HepG2 (cell line): ENCODE data around the gene PRR22. TPM values are rescaled to one million over a fixed set of nuclear protein-coding genes. Genes with fewer than 3 reads are reported as not detected.

ENCODE experiments used
- ATAC-seq: fragments of 200-7000 bp; cut with Tn5 transposase; 3 replicates; pipeline ENCODE4 v1.9.1; 2020; ENCODE audit warnings: mild to moderate bottlenecking, moderate library complexity
- BruUV-seq: library from RNA; stranded (reverse); fragments of 400-500 nt; replicated peaks from 2 replicates; lab custom pipeline; 2021; lab: Mats Ljungman, UMichigan
- CTCF ChIA-PET: fragments of 300-600 bp; formaldehyde crosslinking; extraction: SDS; loops from one replicate; lab custom pipeline; 2021; ENCODE audit warnings: low total read pairs, inconsistent platforms, low intra/inter-chr PET ratio; lab: Yijun Ruan, JAX
- POLR2A ChIA-PET: fragments of 350-600 bp; sonication (Branson Sonifier 250); formaldehyde crosslinking; loops from one replicate; lab custom pipeline; 2020; ENCODE audit warnings: antibody characterized with exemption, inconsistent platforms; lab: Yijun Ruan, JAX
- DNase-seq: peaks from one replicate; pipeline ENCODE4 v3.0.0-alpha.2; 2015; ENCODE audit warnings: low spot score
- FAIRE-seq: peaks from 3 replicates; lab custom pipeline; 2011; peaks lifted over from hg19 to GRCh38; lab: Jason Lieb, UNC
- H2AFZ ChIP-seq: one replicate; pipeline ENCODE4 v1.6.1; 2011; ENCODE audit warnings: low read length, inconsistent platforms
- H3K27ac ChIP-seq: fragments of 300-600 bp; 3 replicates; pipeline ENCODE4 v1.8.0; 2011; ENCODE audit warnings: mixed run types, mild to moderate bottlenecking, mixed read lengths, low read length, inconsistent platforms; ENCODE audit not compliant: insufficient read depth; ENCODE audit errors: extremely low read length
- H3K27me3 ChIP-seq, 2 experiments: fragments of 200-600 bp in 1 of 2; 2 replicates in 1 of 2; 3 replicates in 1 of 2; pipeline versions ENCODE4 v1.6.0 to v1.8.0; 2011; ENCODE audit warnings: low read length in 2 of 2, mild to moderate bottlenecking in 2 of 2, moderate library complexity in 2 of 2, inconsistent platforms in 1 of 2; ENCODE audit not compliant: insufficient read depth in 2 of 2, control insufficient read depth in 1 of 2
- H3K36me3 ChIP-seq, 2 experiments: fragments of 200-600 bp in 1 of 2; replicated peaks in 1 of 2; 2 replicates in 1 of 2; 3 replicates in 1 of 2; pipeline versions ENCODE4 v1.5.1 to v1.8.0; 2011; ENCODE audit warnings: low read length in 2 of 2, inconsistent platforms in 1 of 2; ENCODE audit not compliant: insufficient read depth in 2 of 2, control insufficient read depth in 1 of 2
- H3K4me1 ChIP-seq: 2 replicates; pipeline ENCODE4 v1.5.1; 2012; ENCODE audit warnings: low read length, inconsistent platforms; ENCODE audit not compliant: insufficient read depth
- H3K4me2 ChIP-seq: 2 replicates; pipeline ENCODE4 v1.6.0; 2011; ENCODE audit warnings: low read depth, low read length, inconsistent platforms
- H3K4me3 ChIP-seq, 3 experiments: fragments of 200-600 bp in 1 of 3; sonication (generic), shearing (Covaris generic) in 1 of 3; replicated peaks in 1 of 3; 2 replicates each; pipeline ENCODE4 v1.5.1; 2011 to 2016; ENCODE audit warnings: low read length in 3 of 3, inconsistent platforms in 2 of 3, low read depth in 2 of 3, mild to moderate bottlenecking in 2 of 3, control low read depth in 1 of 3, mixed read lengths in 1 of 3; ENCODE audit not compliant: insufficient read depth in 1 of 3
- H3K79me2 ChIP-seq: one replicate; pipeline ENCODE4 v1.6.1; 2011; ENCODE audit warnings: low read length, inconsistent platforms; ENCODE audit not compliant: insufficient read depth
- H3K9ac ChIP-seq: 2 replicates; pipeline ENCODE4 v1.6.0; 2011; ENCODE audit warnings: mild to moderate bottlenecking, low read depth, low read length, inconsistent platforms; ENCODE audit not compliant: insufficient read depth
- H3K9me3 ChIP-seq: 2 replicates; pipeline ENCODE4 v1.5.1; 2012; ENCODE audit warnings: mild to moderate bottlenecking, low read length
- H4K20me1 ChIP-seq: 2 replicates; pipeline ENCODE4 v1.6.0; 2011; ENCODE audit warnings: inconsistent platforms, mild to moderate bottlenecking, low read length, moderate library complexity; ENCODE audit not compliant: insufficient read depth
- AGO1 ChIP-seq: fragments of 200-400 bp; formaldehyde crosslinking; IDR thresholded peaks from 2 replicates; pipeline ENCODE4 v1.6.1; 2017; ENCODE audit warnings: mild to moderate bottlenecking, low read depth, low read length, moderate library complexity; ENCODE audit not compliant: poor library complexity, severe bottlenecking
- AGO2 ChIP-seq: fragments of 200-400 bp; formaldehyde crosslinking; optimal IDR thresholded peaks from 2 replicates; pipeline ENCODE3; 2017; ENCODE audit warnings: mild to moderate bottlenecking, low read depth, low read length, moderate library complexity
- EZH2 ChIP-seq: conservative IDR thresholded peaks from 2 replicates; pipeline ENCODE4 v1.6.1; 2012; ENCODE audit warnings: mild to moderate bottlenecking, low read depth, low read length, moderate library complexity
- FOXM1 ChIP-seq: sonication (generic); formaldehyde crosslinking; IDR thresholded peaks from 2 replicates; pipeline ENCODE4 v1.5.0; 2020; ENCODE audit warnings: missing genetic modification reagents
- PCBP1 ChIP-seq: fragments of 200-400 bp; formaldehyde crosslinking; IDR thresholded peaks from 2 replicates; pipeline ENCODE4 v1.6.1; 2017; ENCODE audit warnings: mild to moderate bottlenecking, low read depth, low read length, borderline replicate concordance
- POGZ ChIP-seq: sonication (generic); formaldehyde crosslinking; IDR thresholded peaks from 2 replicates; pipeline ENCODE4 v1.4.0; 2020; ENCODE audit warnings: mild to moderate bottlenecking, missing genetic modification reagents
- POLR2A ChIP-seq, 2 experiments: IDR thresholded peaks; 2 replicates each; pipeline ENCODE4 v1.6.1; 2011; ENCODE audit warnings: low read depth in 2 of 2, low read length in 2 of 2, mild to moderate bottlenecking in 1 of 2, moderate library complexity in 1 of 2; ENCODE audit not compliant: insufficient read depth in 1 of 2
- RBFOX2 ChIP-seq: fragments of 200-400 bp; formaldehyde crosslinking; IDR thresholded peaks from 2 replicates; pipeline ENCODE4 v1.6.1; 2017; ENCODE audit warnings: low read depth, mild to moderate bottlenecking, low read length
- ZNF510 ChIP-seq: sonication (generic); formaldehyde crosslinking; IDR thresholded peaks from 2 replicates; pipeline ENCODE4 v1.4.0; 2020; ENCODE audit warnings: low read depth, mild to moderate bottlenecking, missing genetic modification reagents
- ZNF75D ChIP-seq: sonication (generic); formaldehyde crosslinking; IDR thresholded peaks from 2 replicates; pipeline ENCODE4 v1.8.1; 2023; ENCODE audit warnings: missing genetic modification reagents, mild to moderate bottlenecking, borderline replicate concordance
- ZSCAN29 ChIP-seq: sonication (generic); formaldehyde crosslinking; conservative IDR thresholded peaks from 2 replicates; pipeline ENCODE4 v1.4.0; 2020; ENCODE audit warnings: mild to moderate bottlenecking, missing genetic modification reagents
- WGBS: methylation state at CpG from one replicate; pipeline ENCODE4 v1.1.6; 2017; ENCODE audit warnings: low lambda C conversion rate; 5-methylcytosine and 5-hydroxymethylcytosine counted together
- in situ Hi-C: cut with HindIII; loops from 2 replicates; pipeline ENCODE4 v1.10.0; 2017; ENCODE audit warnings: low pct_unique_long_range_greater_than_20kb; ENCODE audit not compliant: extremely low pct_ligation_motif_present
- intact Hi-C: fragments of 100-400 bp; cut with micrococcal nuclease; formaldehyde crosslinking; loops from one replicate; pipeline ENCODE4 v1.10.0; 2022; ENCODE audit not compliant: unreplicated experiment
- polyA plus RNA-seq, 8 experiments: library from polyadenylated mRNA; depleted of rRNA in 3 of 8; stranded (reverse) in 7 of 8; unstranded in 1 of 8; fragments of >200 nt; fragmentation: Illumina TruSeq in 4 of 8; extraction: Trizol in 4 of 8; gene quantifications; 2 replicates each; pipeline versions ENCODE4 v1.2.1 to v1.2.3, GENCODE V29; 2011 to 2016; ENCODE audit warnings: low read depth in 4 of 8, missing spikeins in 1 of 8, mixed read lengths in 1 of 8; ENCODE audit not compliant: insufficient read depth in 1 of 8
- total RNA-seq, 5 experiments: library from RNA; depleted of rRNA; stranded (reverse); fragments of >200 nt; fragmentation: Illumina TruSeq; extraction: Trizol; gene quantifications; 2 replicates each; pipeline ENCODE4 v1.2.3, GENCODE V29; 2016; ENCODE audit warnings: low read depth in 1 of 5
- TF ChIP-seq, protein P1 (sequence below): sonication (generic); formaldehyde crosslinking; IDR thresholded peaks from 2 replicates; pipeline ENCODE4 v1.8.0; 2022; ENCODE audit warnings: mild to moderate bottlenecking, missing genetic modification reagents, moderate library complexity

The PRR22 gene
- total and polyA plus RNA-seq, 2 of the 13 experiments (the other 11 are each of a cell fraction or from before 2014, with no cell fraction given), result 0.84 to 2.3 TPM

DNA sequence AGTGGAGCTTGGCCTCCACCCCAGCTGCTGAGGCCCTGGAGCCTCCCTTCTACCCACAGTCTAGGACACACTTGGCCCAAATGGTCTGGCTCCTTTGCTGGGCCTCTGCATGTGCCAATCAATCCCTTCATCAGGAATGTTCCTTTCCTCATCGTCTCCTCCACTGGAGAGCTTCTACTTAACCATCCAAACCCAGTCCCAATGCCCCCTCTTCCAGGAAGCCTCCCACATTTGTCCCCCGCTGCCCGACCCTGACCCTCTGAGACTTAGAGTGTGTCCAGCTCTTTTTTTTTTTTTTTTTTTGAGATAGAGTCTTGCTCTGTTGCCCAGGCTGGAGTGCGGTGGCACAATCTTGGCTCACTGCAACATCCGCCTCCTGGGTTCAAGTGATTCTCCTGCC lies 3.9 kb upstream of the PRR22 start:
- no peaks in the 10 kb centered on the region for H3K79me2 ChIP-seq
- no peaks in the 10 kb centered on the region for H4K20me1 ChIP-seq
- H3K27me3 ChIP-seq, result no peaks in the 10 kb centered on the region
- no peak overlapping the region for H3K9ac ChIP-seq
- WGBS, result 98% methylated on average over 5 of the region's 5 CpGs
- peaks cover 19% of the 10 kb centered on the region for H3K4me1 ChIP-seq
- ATAC-seq, result no peak
- no peak for DNase-seq
- no peaks in the 10 kb centered on the region for H3K9me3 ChIP-seq
- ChIA-PET POLR2A (interaction anchor here (1.0 kb wide), 1 partner anchor 70 kb away, joined by 3 read pairs; no protein-coding TSS in a partner anchor), CTCF (no interaction called here)
- no peak overlapping the region for H3K4me2 ChIP-seq
- peaks cover 17 to 40% of the 10 kb centered on the region in 2 experiments; a peak in 4 of 5 replicates for H3K36me3 ChIP-seq
- in situ Hi-C loops, result no loop called here
- TF ChIP-seq ZNF75D (CRISPR knock-in tag), result no peak
- no peak for TF ChIP-seq ZSCAN29 (CRISPR knock-in tag)
- TF ChIP-seq EZH2, result no peak
- no peak for TF ChIP-seq POLR2A (IDR thresholded peaks at IDR 0.05; ENCODE audit: insufficient read depth in 1 of 2, low read depth in 2 of 2, low read length in 2 of 2)
- no TSS peak for BruUV-seq
- no peak overlapping the region for H3K27ac ChIP-seq
- FAIRE-seq, result no peak
- H3K4me3 ChIP-seq, result no peak overlapping the region
- intact Hi-C loops, result no loop called here
- H2AFZ ChIP-seq, result no peak overlapping the region

- Histone ChIP-seq H3K27me3 (no peaks in the 10 kb centered on the region), H3K4me3 (no peak overlapping the region), H3K4me1 (peaks cover 19% of the 10 kb centered on the region), H3K9ac (no peak overlapping the region), H3K4me2 (no peak overlapping the region), H3K27ac (no peak overlapping the region), H2AFZ (no peak overlapping the region), H4K20me1 (no peaks in the 10 kb centered on the region), H3K79me2 (no peaks in the 10 kb centered on the region), H3K9me3 (no peaks in the 10 kb centered on the region), H3K36me3 (peaks cover 17 to 40% of the 10 kb centered on the region in 2 experiments; a peak in 4 of 5 replicates)
- BruUV-seq, result no TSS peak
- in situ Hi-C loops, result no loop called here
- DNase-seq, result no peak
- FAIRE-seq, result no peak
- intact Hi-C loops, result no loop called here
- no peak for ATAC-seq
- WGBS, result 97% methylated on average over 7 of the region's 39 CpGs
- TF ChIP-seq FOXM1 (CRISPR knock-in tag) (no peak), AGO1 (peak; percentile 33), AGO2 (peak; percentile 70), PCBP1 (0 out of 2 replicates have a peak, but pooled peaks have one; percentile 28), RBFOX2 (peak; percentile 62; the same call in 1 of the 2 replicates), ZNF510 (CRISPR knock-in tag) (no peak), POGZ (CRISPR knock-in tag) (no peak)
- TF ChIP-seq, protein P1, sequence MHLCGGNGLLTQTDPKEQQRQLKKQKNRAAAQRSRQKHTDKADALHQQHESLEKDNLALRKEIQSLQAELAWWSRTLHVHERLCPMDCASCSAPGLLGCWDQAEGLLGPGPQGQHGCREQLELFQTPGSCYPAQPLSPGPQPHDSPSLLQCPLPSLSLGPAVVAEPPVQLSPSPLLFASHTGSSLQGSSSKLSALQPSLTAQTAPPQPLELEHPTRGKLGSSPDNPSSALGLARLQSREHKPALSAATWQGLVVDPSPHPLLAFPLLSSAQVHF, result no peak
- POLR2A ChIA-PET, result interaction anchor here (1.0 kb wide), 1 partner anchor 69 kb away, joined by 3 read pairs; no protein-coding TSS in a partner anchor
- CTCF ChIA-PET, result no interaction called here
Measured at GRCh38 chr19:5787409-5788182, 3.0 kb upstream of the PRR22 start.
